Endothelial cell of hepatic sinusoid (primary cell): Measurements from ENCODE around the gene CAPN5.

ENCODE experiments used
- in situ Hi-C: cut with HindIII; loops from 2 replicates; pipeline ENCODE4 v1.10.0; 2017; ENCODE audit warnings: low sequenced_read_pairs

CAPN5 gene

GRCh38 chr11:77081976-77082836 is 15.4 kb downstream of the CAPN5 start:
- in situ Hi-C loops: no loop called here

DNA sequence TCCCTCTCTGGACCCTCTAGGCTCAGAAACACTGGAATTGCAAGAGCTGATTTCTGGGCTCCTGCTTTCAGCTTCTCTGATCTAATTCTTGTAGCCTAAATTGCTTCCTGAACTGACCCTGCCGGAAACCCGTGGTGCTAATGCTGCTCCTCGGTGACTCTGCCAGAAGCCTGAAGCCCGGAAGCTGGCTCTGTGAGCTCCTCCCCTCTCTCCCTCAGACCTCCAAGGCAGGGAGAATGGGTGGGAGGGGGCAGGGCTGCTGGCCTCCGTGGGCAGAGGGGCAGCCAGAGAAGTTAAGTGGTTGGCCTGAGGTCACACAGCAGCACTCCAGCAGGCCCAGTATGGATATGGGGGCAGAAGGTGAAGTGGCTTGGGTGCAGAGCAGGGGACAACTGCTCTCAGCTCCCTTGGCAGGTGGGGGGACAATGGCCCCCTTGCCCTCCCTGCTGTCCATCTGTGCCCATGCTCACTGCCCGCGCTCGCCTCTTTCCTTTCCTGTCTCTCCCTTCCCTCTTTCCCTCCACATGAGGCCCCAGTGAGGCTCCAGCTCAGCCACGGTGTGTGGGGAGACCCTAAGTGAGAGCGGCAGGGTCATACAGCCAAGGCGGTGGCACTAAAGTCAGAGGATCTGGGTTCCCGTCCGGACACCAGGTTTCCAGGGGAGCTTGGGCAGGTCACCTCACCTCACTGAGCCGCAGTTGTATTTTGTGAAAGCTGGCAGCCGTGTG is 16.2 kb downstream of the CAPN5 start:
- in situ Hi-C loops: no loop called here

DNA sequence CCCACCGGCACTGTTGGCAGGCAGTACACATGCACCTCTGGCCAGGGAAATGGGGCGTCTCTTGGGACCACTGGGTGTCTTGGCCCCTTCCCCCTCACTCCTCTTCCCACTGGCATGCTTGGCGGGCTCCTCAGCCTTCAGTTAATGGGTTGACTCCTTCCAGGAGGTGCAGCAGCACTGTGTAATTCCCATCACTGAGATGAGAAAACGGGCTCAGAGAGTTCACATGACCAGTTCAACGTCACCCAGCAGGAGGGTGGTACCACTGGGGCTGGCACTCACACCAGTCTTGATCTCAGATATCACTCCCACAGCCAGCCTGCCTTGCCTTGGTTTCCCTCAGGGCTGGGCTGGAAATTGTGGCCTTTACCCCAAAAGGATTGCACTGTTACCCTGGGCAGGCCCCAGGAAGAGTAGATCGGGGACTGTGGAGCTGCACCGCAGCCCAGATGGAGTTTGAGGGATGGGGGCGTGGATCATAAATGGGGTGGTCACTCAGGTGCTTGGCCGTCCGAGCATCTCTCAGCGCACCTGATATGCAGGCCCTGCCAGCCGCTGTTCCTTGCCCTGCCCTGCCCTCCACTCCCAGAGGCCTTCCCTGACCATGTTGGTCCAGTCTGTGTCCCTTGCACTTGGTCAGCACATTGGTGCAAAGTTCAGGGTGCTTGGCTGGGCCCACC is 16.9 kb downstream of the CAPN5 start:
- in situ Hi-C loops: no loop called here

GRCh38 chr11:77084581-77085191 is 17.9 kb downstream of the CAPN5 start:
- in situ Hi-C loops: loop anchor here (5.0 kb wide), 1 partner anchor 47 kb away; no protein-coding TSS in a partner anchor

DNA sequence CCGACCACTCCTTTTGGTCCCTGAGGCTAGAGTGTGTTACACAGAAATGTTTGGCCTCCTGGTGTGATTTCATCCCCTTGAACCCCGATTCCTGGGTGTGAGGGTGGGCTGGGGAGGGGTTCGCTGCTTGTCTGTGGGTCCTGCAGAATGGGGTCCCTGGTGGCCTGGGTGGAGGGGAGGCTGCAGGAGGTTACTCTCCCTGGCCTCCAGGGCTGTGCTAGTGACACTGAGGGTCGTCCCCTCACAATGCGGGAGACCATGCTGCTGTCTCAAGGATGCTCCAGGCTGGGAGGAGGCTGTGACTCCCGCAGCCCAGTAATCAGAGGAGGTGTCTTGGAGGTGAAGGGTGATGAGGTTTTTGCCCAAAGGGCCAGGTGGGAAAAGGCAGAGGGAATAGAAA is 18.9 kb downstream of the CAPN5 start:
- in situ Hi-C loops: loop anchor here (5.0 kb wide), 1 partner anchor 48 kb away; no protein-coding TSS in a partner anchor

GRCh38 chr11:77086521-77087472 is 20.0 kb downstream of the CAPN5 start:
- in situ Hi-C loops: loop anchor here (5.0 kb wide), 1 partner anchor 49 kb away; no protein-coding TSS in a partner anchor

DNA sequence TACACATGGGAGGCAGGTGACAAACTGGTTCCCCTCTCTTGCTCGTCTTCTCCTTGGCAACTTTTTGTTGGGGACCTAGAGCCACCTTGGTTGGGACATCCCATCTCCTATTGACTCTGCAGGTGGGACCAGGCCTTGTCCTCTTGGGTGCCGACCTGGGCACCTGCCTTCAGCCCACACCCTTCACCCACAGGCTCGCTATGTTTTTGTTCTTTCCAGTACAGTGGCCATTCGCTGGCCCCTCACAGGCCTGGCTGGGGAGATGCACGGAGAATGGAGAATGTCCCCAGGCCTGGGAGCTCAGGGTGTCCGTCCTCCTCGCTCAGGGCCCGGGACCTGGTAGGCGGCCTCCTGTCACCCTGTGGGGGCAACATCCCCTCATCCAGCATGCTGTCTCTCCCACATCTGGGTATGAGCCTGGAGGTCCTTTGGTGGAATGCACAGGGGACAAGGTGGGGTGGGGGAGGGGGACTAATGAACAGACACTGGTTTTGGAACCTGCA is 21.0 kb downstream of the CAPN5 start:
- in situ Hi-C loops: loop anchor here (5.0 kb wide), 1 partner anchor 50 kb away; no protein-coding TSS in a partner anchor

- in situ Hi-C loops: loop anchor here (5.0 kb wide), 1 partner anchor 51 kb away; no protein-coding TSS in a partner anchor
Measured at GRCh38 chr11:77088236-77089003, 21.6 kb downstream of the CAPN5 start.

GRCh38 chr11:77089004-77089545 is 22.3 kb downstream of the CAPN5 start:
- in situ Hi-C loops: loop anchor here (5.0 kb wide), 1 partner anchor 52 kb away; no protein-coding TSS in a partner anchor

- in situ Hi-C loops: no loop called here
Measured at GRCh38 chr11:77090046-77090372, 23.2 kb downstream of the CAPN5 start.

- in situ Hi-C loops: no loop called here
Measured at GRCh38 chr11:77090373-77091111, 23.8 kb downstream of the CAPN5 start.

GRCh38 chr11:77091146-77091940 is 24.6 kb downstream of the CAPN5 start:
- in situ Hi-C loops: no loop called here

DNA sequence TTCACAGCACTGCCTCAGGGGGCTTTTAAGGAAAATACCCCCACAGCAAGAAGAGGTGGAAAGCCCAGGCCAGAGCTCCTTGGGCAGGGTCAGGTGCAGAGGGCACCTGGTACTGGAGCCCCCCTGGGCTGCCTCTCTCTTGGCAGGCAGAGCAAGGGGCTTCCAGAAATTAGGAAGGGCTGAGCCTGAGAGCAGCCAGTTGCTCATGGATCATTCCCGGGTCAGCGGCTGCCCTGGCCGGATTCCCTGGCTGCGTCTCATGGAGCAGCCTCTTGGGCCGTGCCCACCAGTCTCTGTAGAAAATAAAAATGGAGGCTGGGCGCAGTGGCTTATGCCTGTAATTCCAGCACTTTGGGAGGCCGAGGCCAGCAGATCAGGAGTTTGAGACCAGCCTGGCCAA is 25.6 kb downstream of the CAPN5 start:
- in situ Hi-C loops: no loop called here

DNA sequence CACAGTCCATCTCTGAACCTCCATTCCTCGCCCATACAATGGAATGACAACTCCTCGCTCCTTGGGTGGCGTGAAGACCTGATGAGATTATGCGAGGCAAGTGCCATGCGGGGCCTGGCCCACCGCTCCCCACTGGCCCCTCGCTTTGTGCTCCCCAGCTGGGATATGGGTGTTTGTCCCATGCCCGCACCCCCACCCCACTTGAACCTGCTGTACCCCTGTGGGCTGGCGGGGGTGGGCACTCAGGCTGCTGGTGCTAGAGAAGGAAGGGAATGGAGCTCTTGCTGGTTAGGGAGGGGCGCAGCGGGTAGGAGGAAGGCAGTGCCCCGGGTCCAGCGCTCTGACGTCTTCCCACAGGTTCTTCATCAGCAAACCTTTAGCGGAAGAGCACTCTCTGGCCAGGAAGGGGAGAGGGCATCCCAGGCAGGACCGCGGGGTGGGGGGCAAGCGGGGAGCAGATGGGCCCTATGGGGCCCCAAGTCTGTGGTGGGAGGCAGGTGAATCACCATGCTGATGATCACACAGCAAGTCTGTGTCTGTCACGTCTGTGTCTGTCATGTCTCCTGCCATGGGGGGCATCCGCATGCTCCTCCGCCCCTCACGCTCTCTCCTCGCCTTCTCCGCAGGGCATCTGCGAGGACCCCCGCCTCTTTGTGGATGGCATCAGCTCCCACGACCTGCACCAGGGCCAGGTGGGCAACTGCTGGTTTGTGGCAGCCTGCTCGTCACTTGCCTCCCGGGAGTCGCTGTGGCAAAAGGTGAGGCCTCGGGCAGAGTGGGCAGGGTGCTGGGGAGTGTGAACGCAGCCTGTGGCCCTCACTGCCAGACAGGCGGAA is 26.5 kb downstream of the CAPN5 start:
- in situ Hi-C loops: no loop called here

DNA sequence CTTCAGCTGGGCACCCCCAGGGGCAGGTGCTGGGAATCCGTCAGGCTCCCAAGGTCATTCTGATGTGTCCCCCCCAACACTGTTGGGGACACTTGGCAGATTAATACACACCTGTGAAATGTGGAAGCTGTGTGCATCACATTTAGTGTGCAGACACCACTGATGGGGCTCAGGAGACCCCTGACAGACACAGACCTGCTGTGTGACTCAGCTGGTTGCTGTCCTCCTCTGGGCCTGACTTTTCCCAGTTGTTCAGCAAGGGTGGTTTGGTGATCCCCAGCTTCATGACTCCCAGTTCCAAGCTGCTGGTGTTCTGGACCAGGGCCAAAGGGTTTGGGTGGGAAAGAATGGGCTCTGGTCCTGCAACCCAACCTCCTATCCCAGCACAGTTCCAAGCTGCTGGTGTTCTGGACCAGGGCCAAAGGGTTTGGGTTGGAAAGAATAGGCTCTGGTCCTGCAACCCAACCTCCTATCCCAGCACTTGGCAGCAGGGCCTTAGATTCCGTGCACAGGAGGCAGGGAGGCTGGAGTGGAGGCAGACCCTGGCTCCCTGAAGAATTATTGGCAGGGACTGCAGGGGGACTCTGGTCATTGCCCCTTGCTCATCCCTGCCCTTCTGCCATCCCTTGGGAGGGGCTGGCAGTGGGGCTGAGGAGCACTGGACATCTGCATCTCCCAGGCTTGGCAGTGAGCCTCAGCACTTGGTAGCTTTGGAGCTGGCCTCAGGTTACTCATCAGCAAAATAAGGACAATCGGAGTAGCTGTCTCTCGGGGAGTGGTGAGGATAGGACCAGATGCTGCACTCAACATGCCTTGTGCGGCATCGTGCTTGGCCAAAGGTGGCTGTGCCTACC is 27.4 kb downstream of the CAPN5 start:
- in situ Hi-C loops: no loop called here
